ENCODE measurements around the gene PWWP2B.

DNA sequence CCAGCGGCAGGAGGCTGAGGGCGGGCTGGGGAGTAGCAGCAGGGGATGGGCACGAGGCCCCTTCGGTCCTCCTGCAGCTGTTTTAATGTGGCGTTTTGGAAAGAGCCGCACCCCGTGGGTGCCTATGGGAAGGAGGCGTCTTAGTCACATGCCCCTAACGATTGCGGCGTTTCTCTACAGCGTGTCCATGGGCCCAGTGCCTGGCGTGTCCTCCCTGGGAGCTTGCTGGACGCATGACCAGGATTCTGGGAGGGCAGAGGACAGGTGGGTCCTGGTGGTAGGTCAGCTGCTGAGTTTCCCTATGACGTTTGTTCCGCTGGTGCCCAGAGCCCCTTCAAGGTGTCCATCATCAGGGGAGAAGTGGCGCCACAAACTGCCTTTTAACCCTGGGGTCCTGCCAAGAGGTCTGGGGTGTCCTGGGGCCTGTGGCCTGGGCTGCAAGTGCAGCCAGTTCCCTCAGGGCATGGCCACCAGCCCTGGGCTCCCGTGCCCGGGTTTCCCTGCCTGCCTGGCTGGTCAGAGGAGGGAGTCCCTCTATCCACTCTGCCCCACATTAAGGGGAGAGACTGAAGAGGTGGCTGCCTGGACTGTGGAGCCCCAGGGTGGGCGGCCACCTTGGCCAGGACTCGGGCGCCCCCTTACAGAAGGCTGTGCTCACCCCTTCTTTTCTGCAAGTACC is 48.7 kb downstream of the PWWP2B start:
- no peak for TF ChIP-seq POLR2A (IDR thresholded peaks at IDR 0.05)
- TF ChIP-seq, protein P1, sequence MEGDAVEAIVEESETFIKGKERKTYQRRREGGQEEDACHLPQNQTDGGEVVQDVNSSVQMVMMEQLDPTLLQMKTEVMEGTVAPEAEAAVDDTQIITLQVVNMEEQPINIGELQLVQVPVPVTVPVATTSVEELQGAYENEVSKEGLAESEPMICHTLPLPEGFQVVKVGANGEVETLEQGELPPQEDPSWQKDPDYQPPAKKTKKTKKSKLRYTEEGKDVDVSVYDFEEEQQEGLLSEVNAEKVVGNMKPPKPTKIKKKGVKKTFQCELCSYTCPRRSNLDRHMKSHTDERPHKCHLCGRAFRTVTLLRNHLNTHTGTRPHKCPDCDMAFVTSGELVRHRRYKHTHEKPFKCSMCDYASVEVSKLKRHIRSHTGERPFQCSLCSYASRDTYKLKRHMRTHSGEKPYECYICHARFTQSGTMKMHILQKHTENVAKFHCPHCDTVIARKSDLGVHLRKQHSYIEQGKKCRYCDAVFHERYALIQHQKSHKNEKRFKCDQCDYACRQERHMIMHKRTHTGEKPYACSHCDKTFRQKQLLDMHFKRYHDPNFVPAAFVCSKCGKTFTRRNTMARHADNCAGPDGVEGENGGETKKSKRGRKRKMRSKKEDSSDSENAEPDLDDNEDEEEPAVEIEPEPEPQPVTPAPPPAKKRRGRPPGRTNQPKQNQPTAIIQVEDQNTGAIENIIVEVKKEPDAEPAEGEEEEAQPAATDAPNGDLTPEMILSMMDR (IDR thresholded peaks at IDR 0.05), result no peak

Data from esophagus squamous epithelium (tissue), 4 donors.